Transverse colon (tissue), 4 donors: ENCODE measurements around the gene TMED3. TPM values are rescaled to one million over a fixed set of nuclear protein-coding genes. Genes with fewer than 3 reads are reported as not detected.

Experiments used
- DNase-seq: peaks from one replicate; pipeline ENCODE4 v3.0.0-alpha.2; 2019
- H3K27ac ChIP-seq, 4 donors: fragments of 200-600 bp; sonication (generic); 2 replicates each; pipeline ENCODE4 v1.5.1; 2016 to 2018; ENCODE audit warnings: inconsistent platforms in 4 of 4
- H3K27me3 ChIP-seq: fragments of 200-600 bp; sonication (generic); 2 replicates; pipeline ENCODE4 v1.5.1; 2017; ENCODE audit warnings: inconsistent platforms
- H3K36me3 ChIP-seq, 4 donors: fragments of 200-600 bp; sonication (generic); 2 replicates each; pipeline ENCODE4 v1.5.1; 2017 to 2019; ENCODE audit warnings: inconsistent platforms in 4 of 4
- H3K4me1 ChIP-seq, 4 donors: fragments of 200-600 bp; sonication (generic); 2 replicates each; pipeline ENCODE4 v1.5.1; 2017 to 2020; ENCODE audit warnings: inconsistent platforms in 4 of 4
- H3K4me3 ChIP-seq, 4 donors: fragments of 200-600 bp; sonication (generic); 1 replicate in 1 of 4; 2 replicates in 3 of 4; pipeline versions ENCODE4 v1.5.1 to v1.6.1; 2017 to 2019; ENCODE audit warnings: inconsistent platforms in 4 of 4
- H3K9me3 ChIP-seq, 2 donors: fragments of 200-600 bp; sonication (generic); 2 replicates each; pipeline ENCODE4 v1.5.1; 2017 to 2019; ENCODE audit warnings: inconsistent platforms in 2 of 2
- CTCF ChIP-seq, 5 experiments: fragments of 200-600 bp in 3 of 5; fragments of 450-650 bp in 2 of 5; sonication (generic) in 3 of 5; IDR thresholded peaks; 1 replicate in 2 of 5; 2 replicates in 3 of 5; pipeline ENCODE4 v1.5.1; 2016 to 2017; ENCODE audit warnings: antibody characterized with exemption in 5 of 5, inconsistent platforms in 3 of 5, mild to moderate bottlenecking in 2 of 5, moderate library complexity in 1 of 5
- EP300 ChIP-seq: sonication (generic); formaldehyde crosslinking; IDR thresholded peaks from one replicate; pipeline ENCODE4 v1.6.1; 2017; ENCODE audit warnings: antibody characterized with exemption, low read depth
- POLR2A ChIP-seq: fragments of 450-650 bp; IDR thresholded peaks from one replicate; pipeline ENCODE4 v1.6.1; 2016; ENCODE audit warnings: antibody characterized with exemption, mild to moderate bottlenecking, moderate library complexity
- POLR2AphosphoS5 ChIP-seq, 3 donors: sonication (generic); formaldehyde crosslinking; IDR thresholded peaks; one replicate each; pipeline ENCODE4 v1.6.1; 2016; ENCODE audit warnings: antibody characterized with exemption in 3 of 3
- WGBS, 2 donors: methylation state at CpG; one replicate each; pipeline ENCODE4 v1.1.5; 2018; ENCODE audit warnings: low coverage in 1 of 2; 5-methylcytosine and 5-hydroxymethylcytosine counted together
- in situ Hi-C, 4 donors: fragments of 200-750 bp; cut with MboI; loops; one replicate each; pipeline versions ENCODE4 v1.15.0 to v1.15.1; 2017; ENCODE audit warnings: low sequenced_read_pairs in 3 of 4, low pct_ligation_motif_present in 1 of 4, low pct_unique_long_range_greater_than_20kb in 1 of 4
- intact Hi-C: fragments of 100-400 bp; cut with DNase I; formaldehyde crosslinking; loops from one replicate; pipeline ENCODE4 v1.15.1; 2023; ENCODE audit warnings: low total_unique reads
- total RNA-seq, 4 donors: library from RNA; depleted of rRNA; stranded (reverse); fragments of >200 nt; gene quantifications; one replicate each; pipeline ENCODE4 v1.1.0, GENCODE V29; 2016

TMED3 gene
- total RNA-seq, 4 donors from 2014 or later = 12.7 to 68.9 (median 41.0) TPM

- WGBS, 2 donors = 90% methylated on average over 12 of the region's 14 CpGs; no CpG with 5 or more reads in 1 of the 2 donors
- Histone ChIP-seq H3K4me3 (no peak overlapping the region), H3K36me3 (peaks cover 0 to 7% (median 2%) of the 10 kb centered on the region in 4 donors), H3K27me3 (no peaks in the 10 kb centered on the region), H3K4me1 (no peaks in the 10 kb centered on the region), H3K9me3 (no peaks in the 10 kb centered on the region), H3K27ac (no peak overlapping the region)
- intact Hi-C loops (no loop called here), in situ Hi-C loops (no loop called here)
- TF ChIP-seq POLR2A = no peak
- TF ChIP-seq EP300 = no peak
- no peak for TF ChIP-seq CTCF (IDR thresholded peaks at IDR 0.05)
- TF ChIP-seq POLR2AphosphoS5 (IDR thresholded peaks at IDR 0.05) = no peak
- DNase-seq = no peak
Observed at GRCh38 chr15:79321876-79322275, 11.0 kb downstream of the TMED3 start.

DNA sequence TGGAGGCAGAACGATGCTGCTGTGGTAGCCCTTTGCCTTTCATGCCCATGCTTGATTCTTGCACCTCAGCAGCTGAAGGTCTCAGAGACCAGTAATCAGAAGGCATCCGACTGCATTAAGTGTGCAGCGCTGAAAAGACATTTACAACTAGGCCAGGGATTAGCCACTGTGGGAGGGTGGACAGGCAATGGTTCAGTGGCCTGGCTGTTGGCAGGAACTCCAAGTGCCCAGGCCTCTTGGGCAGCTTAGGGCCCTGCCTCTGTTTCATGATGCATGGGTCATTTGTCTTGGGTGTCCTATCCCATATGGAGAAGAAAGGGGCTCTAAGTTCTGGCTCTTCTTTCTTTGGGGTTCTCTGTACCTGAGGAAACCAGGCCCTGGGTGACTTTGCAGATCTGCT, 11.4 kb downstream of the TMED3 start:
- TF ChIP-seq CTCF (IDR thresholded peaks at IDR 0.05) = no peak
- no peak for TF ChIP-seq EP300
- TF ChIP-seq POLR2AphosphoS5 (IDR thresholded peaks at IDR 0.05) = no peak
- no peak for TF ChIP-seq POLR2A
- Histone ChIP-seq H3K27me3 (no peaks in the 10 kb centered on the region), H3K4me1 (no peaks in the 10 kb centered on the region), H3K4me3 (no peak overlapping the region), H3K27ac (no peak overlapping the region), H3K9me3 (no peaks in the 10 kb centered on the region), H3K36me3 (peaks cover 0 to 7% (median 2%) of the 10 kb centered on the region in 4 donors)
- 92 to 100% methylated on average over 1 to 3 of the region's 3 CpGs for WGBS, 2 donors
- intact Hi-C loops (no loop called here), in situ Hi-C loops (no loop called here)
- DNase-seq = no peak

- H3K4me3 ChIP-seq = no peak overlapping the region
- H3K36me3 ChIP-seq = peaks cover 0 to 7% (median 3%) of the 10 kb centered on the region in 4 donors
- H3K9me3 ChIP-seq = no peaks in the 10 kb centered on the region
- intact Hi-C loops (no loop called here), in situ Hi-C loops (no loop called here)
- no peak for DNase-seq
- TF ChIP-seq POLR2AphosphoS5 (IDR thresholded peaks at IDR 0.05) = no peak
- no peak for TF ChIP-seq EP300
- no peak for TF ChIP-seq CTCF (IDR thresholded peaks at IDR 0.05)
- no peak for TF ChIP-seq POLR2A
- 85 to 92% methylated on average over 6 of the region's 6 CpGs for WGBS, 2 donors
- H3K27me3 ChIP-seq = no peaks in the 10 kb centered on the region
- H3K4me1 ChIP-seq = no peaks in the 10 kb centered on the region
- no peak overlapping the region for H3K27ac ChIP-seq
Observed at GRCh38 chr15:79322945-79323344, 12.0 kb downstream of the TMED3 start.

DNA sequence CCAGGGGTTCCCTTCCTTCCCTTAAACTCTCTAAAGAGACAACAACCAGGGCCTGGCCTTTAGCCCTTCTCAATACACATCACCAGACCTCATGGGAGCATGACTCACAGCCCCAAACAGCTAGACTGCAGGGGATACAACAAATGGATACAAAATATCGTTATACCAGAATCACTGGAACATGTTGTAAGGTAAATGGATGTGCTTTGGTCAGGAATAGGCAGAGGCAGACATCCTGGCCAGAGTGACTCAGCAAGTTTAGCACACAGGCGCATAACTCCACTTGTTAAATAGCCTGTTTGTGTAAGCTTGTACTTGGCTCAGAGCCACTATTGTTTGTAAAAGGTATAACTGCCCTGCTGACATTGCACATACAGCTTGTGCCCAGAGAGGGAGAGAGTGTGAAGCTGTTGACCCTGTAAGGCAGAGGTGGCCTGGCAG, 18.3 kb downstream of the TMED3 start:
- no peaks in the 10 kb centered on the region for H3K4me1 ChIP-seq
- in situ Hi-C loops (no loop called here), intact Hi-C loops (no loop called here)
- 88 to 100% methylated on average over 1 to 2 of the region's 2 CpGs for WGBS, 2 donors
- no peak for DNase-seq
- no peak overlapping the region for H3K4me3 ChIP-seq
- peaks cover 0 to 9% of the 10 kb centered on the region in 2 donors for H3K9me3 ChIP-seq
- no peaks in the 10 kb centered on the region for H3K27me3 ChIP-seq
- no peak overlapping the region for H3K27ac ChIP-seq
- TF ChIP-seq POLR2AphosphoS5 (IDR thresholded peaks at IDR 0.05) (no peak), CTCF (IDR thresholded peaks at IDR 0.05) (no peak), POLR2A (no peak), EP300 (no peak)
- peaks cover 0 to 10% (median 0%) of the 10 kb centered on the region in 4 donors for H3K36me3 ChIP-seq
